Epithelial cell of esophagus (primary cell): ENCODE results near the gene STK25.

Source experiments
- DNase-seq: peaks from one replicate; pipeline ENCODE4 v3.0.0; 2010; ENCODE audit warnings: low read depth
- H3K4me3 ChIP-seq: 2 replicates; pipeline ENCODE4 v1.5.1; 2011; ENCODE audit warnings: mild to moderate bottlenecking, low read length, control low read depth
- CTCF ChIP-seq: IDR thresholded peaks from 2 replicates; pipeline ENCODE4 v1.5.1; 2011; ENCODE audit warnings: low read depth, mild to moderate bottlenecking, low read length, control low read depth, inconsistent platforms; ENCODE audit not compliant: insufficient read depth; ENCODE audit errors: missing control alignments

STK25 gene

GRCh38 chr2:241496904-241497877 lies 11.2 kb downstream of the STK25 start:
- no peak for TF ChIP-seq CTCF
- DNase-seq = no peak
- H3K4me3 ChIP-seq = no peak overlapping the region

GRCh38 chr2:241496003-241496707 lies 12.2 kb downstream of the STK25 start:
- H3K4me3 ChIP-seq = no peak overlapping the region
- no peak for TF ChIP-seq CTCF
- DNase-seq = no peak

- no peak overlapping the region for H3K4me3 ChIP-seq
- DNase-seq = no peak
- TF ChIP-seq CTCF = no peak
Observed at GRCh38 chr2:241495172-241496002, 13.0 kb downstream of the STK25 start.

- TF ChIP-seq CTCF = no peak
- no peak for DNase-seq
- no peak overlapping the region for H3K4me3 ChIP-seq
Observed at GRCh38 chr2:241494311-241494908, 14.0 kb downstream of the STK25 start.

- no peak for DNase-seq
- TF ChIP-seq CTCF = no peak
- no peak overlapping the region for H3K4me3 ChIP-seq
Observed at GRCh38 chr2:241493092-241493491, 15.3 kb downstream of the STK25 start.

- no peak overlapping the region for H3K4me3 ChIP-seq
- DNase-seq = no peak
- TF ChIP-seq CTCF = no peak
Observed at GRCh38 chr2:241492174-241492565, 16.2 kb downstream of the STK25 start.
